ENCODE results near the gene MAP3K3.

Gene MAP3K3

DNA sequence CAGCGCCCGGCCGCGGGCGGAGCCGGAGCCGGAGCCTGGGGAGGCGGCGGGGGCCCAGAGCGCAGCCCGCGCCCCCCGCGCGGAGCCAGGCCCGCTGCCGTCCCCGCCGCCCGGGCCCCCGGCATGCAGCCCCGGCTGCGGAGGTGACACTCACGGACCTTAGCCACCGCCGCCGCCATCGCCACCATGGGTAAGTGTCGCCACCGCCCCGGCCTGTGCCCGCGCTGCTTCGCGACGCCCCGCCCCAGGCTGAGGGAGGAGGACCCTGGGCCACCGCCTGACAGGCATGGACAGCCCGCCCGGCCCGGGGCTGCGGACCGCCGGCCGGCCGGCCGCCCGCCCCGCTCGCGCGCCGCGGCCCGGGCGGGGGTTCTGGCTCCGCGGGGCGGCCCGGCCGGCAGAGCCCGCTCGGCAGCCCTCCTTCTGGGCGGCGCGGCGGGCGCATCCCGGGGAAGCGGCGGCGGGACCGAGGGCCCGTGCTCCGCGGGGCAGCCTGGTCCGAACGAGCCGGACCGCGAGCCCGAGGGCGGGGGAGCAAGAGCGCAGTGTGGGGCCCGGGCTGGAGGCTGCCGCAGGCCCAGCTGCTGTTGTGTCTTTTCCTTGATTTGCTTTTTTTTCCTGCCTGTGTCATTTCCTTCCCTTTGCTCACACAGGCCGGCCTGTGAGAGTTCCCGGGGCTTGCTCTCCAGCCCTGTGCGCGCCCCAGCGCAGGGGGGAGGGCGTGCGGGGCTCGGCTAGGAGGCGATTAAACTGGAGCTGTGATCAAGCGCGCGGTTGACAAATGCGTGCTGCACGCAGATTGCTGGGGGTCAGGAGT is 565 bp downstream of the MAP3K3 start:
- DNase-seq, result peak; percentile 49

DNA sequence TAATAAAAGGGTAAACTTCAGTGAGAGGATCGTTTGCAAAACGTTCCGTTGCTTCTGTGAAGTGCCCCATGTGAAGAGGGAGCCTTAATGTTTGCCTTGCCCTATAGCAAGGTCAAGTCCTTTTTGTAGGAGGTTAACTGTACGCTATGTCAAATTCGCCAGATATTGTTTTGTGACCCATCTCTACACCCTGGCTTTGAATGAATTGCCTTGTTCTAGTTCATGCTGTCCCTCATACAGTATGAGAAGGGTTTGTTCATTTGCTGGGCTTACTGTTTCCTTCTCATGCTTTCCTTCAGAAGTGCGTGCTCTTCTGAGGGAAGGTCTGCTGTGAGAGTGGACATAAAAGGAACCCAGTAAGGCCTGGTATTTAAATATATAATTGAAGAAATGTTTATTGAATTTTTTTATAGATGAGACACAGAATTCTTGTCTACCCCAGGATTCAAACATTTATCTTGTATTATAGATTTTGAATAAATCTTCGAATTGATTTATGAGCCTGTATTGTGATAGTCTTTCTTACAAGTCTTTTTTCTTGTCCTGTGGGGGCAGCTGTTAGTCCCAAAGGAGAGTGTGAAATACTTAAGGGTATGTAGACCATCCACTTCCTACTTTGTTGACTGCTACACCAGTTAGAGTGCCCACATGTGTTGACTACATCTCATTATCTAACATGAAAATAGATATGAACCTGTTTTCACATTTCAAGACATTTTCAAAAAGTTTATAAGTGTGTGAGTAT is 1.7 kb downstream of the MAP3K3 start:
- no peak for DNase-seq

DNA sequence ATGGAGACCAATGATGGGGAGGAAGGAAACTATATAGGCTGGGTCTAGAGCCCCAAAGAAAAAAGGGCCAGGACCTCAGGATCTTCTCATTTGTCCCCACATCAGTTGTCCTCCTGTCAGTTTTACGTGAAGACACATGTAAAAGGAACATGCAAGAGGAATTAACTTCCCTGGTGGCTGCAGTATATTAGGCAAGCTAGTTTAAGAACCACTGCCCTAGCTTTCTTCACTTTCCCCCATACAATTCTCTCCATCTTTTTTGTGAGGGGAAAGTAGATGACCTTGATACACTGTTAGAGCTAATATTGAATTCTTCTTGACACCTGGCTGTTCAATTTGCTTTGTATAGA is 2.3 kb downstream of the MAP3K3 start:
- no peak for DNase-seq

DNA sequence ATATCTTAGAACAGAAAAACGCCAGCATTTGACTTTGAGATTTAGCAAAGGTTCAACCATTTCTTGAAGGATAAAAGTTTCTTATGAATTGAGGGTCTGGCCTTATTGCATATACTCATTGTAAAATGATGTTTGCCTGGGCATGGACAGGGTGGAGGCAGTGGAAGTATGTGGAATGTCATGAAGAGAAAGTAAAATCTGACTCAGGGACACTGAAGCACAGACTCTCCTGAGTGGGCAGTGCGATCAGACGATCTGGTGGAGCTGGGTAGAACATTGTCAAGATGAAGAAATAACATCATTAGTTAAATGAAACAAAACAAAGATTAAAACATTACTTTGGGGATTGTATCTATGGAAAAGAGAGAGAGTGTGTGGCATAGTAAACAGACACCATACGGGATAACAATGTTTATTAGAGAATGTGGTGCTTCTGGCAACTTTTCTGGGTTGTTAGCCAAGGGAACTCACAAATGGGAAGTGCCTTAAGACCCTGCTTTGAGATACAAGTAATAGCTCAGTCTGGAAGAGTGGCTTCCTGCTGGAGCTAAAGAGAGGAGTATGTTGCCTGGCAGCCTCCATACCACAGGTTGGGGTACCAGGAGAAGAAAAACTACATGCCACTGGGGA is 4.4 kb downstream of the MAP3K3 start:
- DNase-seq, result no peak

DNA sequence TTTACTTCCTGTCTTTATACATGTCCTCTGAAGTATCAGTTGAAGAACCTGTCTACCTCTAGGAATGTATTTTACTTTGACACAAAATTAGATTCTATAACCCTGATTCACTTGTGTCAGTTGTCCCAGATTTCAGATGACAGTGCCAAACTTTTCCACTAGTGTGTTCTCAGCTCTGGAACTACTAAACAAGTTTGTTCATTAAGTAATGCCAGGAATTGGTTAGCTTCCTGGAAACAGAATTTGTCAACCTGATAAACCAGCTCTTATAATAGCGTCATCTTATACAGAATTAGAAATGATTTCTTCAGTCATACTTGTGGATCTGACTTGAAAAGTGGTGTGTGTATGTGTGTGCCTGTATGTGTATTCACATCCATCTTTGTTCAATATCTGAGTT is 7.4 kb downstream of the MAP3K3 start:
- DNase-seq, result no peak

DNA sequence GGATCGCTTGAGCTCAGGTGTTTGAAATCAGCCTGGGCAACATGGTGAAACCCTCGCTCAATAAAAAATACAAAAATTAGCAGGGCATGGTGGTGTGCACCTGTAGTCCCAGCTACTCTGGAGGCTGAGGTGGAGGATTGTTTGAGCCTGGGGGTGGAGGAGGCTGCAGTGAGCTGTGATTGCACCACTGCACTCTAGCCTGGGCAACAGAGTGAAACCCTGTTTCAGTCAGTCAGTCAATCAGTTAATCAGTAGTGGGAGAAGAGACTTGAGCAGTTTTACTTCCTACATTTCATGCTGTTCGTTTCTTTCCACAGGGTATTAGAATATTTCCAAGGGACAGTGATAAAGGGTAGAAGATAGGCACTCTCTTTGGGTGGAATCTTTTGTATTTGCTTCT is 8.8 kb downstream of the MAP3K3 start:
- DNase-seq, result no peak

DNA sequence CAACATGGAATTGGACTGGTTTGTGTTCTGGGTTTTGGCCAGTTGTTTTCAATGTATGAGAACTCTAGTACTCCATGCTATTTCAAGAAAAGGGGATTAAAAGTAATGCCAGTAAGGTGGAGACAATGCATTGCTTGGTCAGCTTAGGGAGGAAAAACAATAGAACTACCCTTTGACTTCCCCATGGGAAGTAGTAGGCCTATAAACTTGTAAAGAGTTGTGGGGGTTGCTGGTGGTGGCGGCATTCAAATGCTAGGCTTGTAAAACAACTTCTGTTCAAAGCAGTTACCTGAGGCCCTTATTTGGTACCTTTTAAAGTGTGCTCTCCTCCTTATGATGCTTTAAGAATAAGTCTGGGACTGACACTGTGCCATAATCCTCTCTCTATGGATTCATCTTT is 9.4 kb downstream of the MAP3K3 start:
- no peak for DNase-seq

DNA sequence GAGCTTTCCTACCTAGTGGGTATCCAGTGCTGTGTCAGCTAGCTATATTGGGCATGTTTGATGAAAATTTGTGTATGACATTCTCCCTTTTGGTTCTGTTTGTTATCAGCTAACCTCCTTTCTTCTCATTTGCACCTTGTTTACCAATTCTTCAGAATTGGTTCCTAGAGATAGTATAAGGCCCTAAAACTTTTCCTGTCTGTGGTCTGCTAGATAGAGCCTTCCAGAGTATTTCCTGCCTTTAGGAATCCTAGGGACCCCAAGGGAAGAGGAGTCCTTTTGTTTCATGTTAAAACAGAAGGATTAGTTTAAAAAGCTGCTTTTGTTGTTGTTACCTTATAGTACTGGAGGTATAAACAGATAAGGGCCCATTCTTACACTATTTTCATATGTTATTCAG is 11.5 kb downstream of the MAP3K3 start:
- DNase-seq, result no peak

DNA sequence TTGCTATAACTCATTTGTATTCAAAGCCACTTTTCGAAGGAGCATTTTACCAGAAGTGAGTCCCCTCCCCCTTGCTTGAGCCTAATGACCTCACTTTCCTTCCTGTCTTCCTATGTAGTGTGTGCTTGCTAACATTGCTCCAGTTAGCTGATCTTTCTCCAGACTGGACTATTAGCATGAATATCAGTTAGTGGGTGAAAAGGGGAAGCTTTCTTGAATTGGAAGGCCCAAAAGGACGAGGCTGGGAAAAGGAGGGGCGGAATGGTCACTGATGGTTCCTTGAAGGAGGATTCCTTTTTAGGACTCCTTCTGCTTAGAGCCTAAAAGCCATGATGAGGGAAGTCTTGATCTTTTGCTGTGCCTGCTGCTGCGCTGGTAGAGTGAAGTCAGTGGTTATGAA is 11.9 kb downstream of the MAP3K3 start:
- DNase-seq, result no peak

DNA sequence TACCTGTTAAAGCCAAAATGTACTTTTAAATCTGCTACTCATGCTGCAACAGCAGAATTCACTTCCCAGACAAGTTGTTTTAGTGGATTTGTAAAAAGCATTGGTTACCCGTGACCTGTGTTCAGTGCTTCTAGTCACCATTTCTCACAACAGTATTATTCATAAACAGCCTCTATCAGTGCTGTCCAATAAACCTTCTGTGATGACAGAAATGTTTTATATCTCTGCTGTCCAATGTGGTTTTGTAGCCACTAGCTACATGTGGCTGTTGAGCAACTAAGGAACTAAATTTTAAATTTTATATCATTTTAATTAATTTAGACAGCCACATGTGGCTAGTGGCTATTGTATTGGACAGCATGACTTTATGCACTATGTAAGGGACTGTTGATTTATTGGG is 12.6 kb downstream of the MAP3K3 start:
- no peak for DNase-seq

DNA sequence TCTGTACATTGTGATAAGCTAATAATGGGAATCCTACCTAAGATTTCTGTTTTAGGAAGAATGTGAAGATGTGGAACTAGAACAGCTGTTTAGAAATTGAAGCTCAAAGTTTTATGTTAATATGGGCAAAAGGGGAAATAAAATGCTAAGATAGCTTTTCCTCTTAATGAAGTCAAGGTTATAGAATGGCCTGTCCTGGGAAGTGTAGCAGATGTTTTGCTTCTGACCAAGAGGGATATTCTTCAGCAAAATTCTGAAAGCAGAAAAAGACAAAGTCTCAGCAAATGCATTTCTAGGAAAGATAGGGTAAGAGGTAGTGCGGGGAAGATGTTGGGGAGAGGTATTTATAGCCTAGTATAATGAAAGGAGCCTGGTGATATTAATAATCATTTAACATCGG is 13.1 kb downstream of the MAP3K3 start:
- no peak for DNase-seq

DNA sequence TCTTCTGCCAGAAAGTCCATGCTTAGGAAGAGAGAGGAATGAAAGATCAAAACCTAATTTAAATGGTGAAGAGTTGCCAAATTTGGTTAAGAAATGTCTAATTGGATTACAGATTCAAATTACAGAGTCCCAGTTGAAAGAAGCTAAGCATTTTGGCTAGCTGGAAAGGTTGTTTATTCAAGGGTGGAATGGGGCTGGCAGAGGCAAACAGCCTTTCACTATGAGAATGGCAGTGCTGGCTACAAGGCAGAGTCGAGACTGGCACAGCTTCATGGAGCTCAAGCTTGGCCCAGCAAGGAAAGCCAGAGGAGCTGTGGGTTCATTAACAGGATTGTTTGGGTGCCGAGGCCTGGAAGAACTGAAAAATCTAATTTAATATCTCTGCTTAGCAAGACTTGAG is 13.6 kb downstream of the MAP3K3 start:
- no peak for DNase-seq

DNA sequence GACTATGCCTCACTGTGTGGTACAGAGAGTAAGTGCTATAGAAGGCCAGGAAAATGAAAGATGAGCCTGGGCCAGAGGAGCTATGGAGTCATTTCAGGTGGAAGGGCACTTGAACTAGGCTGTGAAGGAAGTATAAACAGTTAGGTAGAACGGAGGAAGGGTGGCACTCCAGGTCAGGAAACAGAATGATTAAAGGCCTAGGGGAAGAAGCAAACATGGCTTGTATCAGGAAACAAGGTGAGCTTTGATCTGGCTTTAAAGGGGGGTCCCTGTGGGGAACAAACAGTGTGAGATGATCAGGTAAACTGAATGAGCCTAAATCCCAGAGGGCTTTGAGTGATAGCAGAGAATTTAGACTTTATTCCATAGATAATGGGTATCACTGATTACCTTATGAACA is 16.9 kb downstream of the MAP3K3 start:
- no peak for DNase-seq

DNA sequence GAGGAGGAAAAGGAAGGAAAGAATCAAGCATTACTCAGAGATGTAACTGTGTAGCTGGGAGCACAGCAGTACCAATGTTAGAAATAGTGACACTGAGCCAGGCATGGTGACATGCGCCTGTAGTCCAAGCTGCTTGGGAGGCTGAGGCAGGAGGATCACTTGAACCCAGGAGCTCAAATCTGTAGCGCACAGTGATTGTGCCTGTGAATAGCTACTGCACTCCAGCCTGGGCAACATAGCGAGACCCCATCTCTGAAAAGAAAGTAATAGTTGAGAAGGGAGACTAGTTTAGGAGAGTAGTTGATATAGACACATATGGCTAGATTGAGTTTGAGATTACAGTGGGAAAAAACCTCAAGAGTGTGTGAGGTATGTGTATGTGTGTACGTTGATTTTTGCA is 17.8 kb downstream of the MAP3K3 start:
- DNase-seq, result no peak

DNA sequence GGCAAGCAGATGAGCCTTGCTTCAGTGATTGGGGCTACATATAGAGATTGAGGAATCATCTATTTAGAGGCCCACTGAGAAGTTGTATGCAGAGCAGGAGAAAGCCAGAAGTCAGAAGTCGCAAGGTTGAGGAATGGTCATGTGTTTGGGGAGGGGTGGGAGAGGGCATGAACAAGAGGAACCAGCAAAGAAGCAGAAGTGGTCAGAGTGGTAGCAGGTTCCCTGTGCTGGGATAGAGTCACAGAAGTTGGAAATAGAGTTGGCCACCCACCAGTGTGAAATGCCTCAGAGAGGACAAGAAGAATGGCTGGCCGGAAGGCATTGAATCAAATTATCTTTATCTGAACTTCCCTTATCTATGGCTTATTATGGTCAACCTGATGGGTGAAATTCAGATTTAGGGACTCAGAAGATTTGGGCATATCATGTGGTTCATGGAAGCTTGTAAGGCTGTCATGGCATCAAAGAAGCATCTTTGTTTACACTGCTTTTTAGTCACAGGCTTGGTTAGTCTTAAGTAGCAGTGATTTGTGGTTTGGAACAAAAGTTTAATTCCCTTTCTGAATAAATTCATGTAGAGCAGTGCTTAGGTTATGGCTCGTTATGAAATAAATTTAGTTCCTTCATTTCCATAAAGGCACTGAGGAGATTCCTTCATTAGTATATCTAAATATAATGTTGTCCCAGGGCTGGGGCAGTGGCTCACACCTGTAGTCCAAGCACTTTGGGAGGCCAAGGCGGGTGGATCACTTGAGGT is 19.7 kb downstream of the MAP3K3 start:
- no peak for DNase-seq

DNA sequence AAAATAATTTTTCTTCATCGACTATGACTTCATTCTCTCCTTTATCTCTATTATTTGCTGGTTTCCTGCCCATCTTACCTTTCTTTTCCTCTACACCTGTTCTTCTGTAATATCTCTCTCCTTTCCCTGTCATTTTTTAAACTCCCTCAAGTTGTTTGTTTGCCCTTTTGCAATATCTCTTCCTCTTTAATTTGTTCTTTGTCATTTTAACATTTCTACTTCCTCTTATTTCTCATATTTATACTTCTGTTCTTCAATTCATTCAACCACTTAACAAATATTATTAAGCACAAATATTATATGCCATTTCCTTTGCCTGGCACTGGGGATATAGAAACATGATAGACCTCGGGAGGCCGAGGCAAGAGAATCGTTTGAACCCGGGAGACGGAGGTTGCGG is 22.6 kb downstream of the MAP3K3 start:
- no peak for DNase-seq

DNA sequence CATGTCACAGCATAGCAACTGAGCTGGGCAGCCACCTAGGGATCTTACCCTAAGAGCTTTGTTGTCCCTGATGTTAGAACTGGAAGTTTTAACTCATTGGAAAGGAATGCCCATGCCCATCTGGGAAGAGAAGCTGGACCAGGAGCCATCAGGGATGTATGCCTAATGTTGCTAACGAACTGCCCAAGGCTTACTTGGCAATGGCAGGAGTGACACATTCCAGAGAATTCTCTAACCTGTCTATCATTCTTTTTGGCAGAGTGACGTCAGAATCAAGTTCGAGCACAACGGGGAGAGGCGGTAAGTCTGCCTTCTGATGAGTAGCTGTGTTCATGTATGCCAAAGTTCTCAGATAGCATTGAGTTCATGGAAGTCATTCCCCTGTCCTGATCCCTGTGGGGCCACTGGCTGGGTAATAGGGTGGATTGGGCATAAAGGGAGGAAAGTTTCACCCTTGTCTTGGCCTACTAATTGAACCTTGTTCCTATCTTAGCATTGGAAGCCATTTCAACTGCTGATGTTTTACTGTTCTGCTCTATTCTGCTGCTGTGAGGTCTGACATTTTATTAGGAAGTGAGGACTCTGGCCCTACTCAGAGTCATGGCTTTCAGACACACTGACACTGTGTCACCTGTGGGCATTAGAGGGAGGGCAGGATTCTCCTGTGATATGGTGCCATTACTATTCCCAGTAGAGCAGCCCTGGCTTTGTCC is 23.7 kb downstream of the MAP3K3 start:
- no peak for DNase-seq

DNA sequence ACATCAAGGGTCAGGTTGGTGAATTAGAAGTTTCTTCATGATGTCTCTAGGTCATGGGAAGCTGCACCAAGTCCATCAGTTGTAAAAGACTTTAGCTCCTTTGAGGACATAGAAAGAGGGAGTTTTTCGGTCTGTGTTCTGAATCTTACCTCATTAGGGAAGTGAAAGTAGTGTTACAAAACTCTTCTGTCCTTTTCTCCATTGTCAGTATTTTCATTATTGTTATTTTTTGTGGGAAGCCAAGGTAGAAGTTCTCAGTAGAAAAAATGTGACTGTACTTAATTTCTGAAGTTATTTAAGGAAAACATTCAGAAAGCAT is 24.2 kb downstream of the MAP3K3 start:
- DNase-seq, result no peak

DNA sequence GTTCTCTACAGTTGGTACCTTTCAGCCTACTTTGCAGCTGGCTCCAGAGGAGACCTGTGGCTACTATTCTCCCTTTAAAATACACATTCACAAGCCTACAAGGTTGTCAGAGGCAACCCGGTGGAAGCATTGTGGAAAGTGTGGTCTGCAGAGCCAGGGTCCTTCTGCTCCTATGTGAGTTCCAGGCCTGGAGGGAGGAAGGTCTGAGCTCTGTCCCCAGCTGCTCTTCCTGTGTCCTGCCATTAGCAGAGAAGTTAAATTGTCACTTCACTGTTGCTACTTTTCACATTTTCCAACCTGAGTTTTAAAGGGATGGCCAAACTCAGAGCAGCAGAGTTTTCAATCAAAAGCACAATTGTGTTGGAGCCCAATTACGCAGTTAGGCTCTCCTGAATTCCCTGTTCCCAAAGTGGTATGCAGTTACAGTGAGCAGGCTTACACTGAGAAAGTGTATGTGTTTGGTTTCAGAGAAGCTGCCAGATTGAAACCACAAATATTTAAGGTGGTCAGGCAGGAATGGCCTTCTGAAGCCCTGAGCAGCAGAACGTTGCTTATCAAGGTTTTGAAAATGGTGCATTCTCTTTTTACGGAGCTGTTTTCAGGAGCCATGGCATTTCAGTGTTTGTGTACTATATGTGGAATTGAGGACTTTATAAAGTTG is 25.0 kb downstream of the MAP3K3 start:
- no peak for DNase-seq

DNA sequence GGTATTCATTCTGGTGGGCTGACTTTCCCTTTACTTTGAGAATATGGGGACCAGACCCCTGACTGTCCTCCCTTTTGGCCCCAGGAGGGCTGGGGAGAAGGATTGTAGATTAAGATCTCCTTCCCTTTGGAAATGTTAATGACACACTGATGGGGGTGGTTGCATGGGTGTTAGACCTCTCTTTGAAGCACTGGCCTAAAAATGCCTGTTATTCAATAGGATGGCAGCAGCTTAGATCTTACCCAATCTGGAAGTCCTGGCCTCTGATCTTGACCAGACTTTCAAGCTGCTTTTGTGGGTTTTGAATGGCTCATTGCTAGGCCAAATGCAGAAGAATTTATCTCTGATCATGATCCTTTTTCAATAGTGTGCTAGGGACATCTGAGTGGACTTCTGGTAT is 25.7 kb downstream of the MAP3K3 start:
- DNase-seq, result no peak

DNA sequence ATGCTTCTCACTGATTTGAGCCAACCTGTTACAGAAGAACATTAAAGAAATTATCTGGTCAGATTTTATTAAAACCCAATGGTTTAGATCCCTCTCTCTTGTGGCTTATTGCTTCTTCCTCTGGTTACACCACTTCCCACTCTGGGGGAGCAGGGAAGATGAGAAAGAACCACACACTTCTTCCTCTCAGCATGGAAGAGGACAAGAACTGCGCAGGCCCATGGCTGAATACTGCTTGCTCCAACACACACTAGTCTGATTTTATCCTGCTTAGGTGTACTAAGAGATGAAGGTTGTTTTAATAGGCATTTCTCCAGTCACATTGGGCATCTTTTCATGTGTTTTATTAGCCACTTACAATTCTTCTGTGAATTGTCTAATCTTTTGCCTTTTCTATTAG is 27.6 kb downstream of the MAP3K3 start:
- no peak for DNase-seq

DNA sequence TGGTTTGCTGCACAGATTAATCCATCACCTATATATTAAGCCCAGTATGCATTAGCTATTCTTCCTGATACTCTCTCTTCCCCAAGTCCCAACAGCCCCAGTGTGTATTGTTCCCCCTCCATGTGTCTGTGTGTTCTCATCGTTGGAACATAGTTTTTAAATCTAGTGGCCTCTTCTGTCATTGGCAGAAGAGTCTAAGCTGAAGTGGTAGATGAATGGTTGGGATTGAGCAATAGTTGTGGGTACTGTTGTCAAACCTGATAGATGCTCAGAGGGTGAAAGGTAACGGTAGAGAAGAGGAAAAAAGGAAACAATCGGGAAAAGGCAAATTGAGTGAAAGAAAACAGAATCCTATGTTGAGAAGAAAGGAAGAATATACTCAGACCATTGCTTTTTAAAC is 29.9 kb downstream of the MAP3K3 start:
- no peak for DNase-seq

DNA sequence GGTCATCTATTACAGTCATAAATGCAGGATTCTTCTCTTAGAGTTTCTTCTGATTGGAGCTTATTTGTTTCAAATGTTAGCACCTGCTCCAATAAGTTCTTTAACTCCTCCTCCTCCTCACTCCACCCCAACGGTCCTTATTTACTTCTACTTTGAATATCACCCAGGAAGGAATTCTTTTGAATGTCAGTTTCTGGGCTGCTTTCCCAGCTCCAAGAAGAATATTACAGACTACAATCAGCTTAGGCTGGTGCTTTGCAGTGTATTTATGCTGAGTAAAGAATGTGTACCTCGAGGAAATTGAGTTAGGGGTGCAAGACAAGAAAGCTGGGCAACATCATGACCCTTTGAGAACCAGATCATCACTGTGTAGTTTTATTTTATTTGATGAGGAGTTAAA is 30.8 kb downstream of the MAP3K3 start:
- no peak for DNase-seq

All from stimulated activated CD4-positive, alpha-beta T cell treated with anti-CD3 and anti-CD28 coated beads, Interleukin-1b, Interleukin-23, amount 100 ng/mL, for 48 hours (primary cell).